ENCODE data around the gene NRXN2. TPM values are rescaled to one million over a fixed set of nuclear protein-coding genes. Genes with fewer than 3 reads are reported as not detected.

Gene NRXN2
- polyA plus RNA-seq, 3 donors = 0.07 TPM; not detected in 2

DNA sequence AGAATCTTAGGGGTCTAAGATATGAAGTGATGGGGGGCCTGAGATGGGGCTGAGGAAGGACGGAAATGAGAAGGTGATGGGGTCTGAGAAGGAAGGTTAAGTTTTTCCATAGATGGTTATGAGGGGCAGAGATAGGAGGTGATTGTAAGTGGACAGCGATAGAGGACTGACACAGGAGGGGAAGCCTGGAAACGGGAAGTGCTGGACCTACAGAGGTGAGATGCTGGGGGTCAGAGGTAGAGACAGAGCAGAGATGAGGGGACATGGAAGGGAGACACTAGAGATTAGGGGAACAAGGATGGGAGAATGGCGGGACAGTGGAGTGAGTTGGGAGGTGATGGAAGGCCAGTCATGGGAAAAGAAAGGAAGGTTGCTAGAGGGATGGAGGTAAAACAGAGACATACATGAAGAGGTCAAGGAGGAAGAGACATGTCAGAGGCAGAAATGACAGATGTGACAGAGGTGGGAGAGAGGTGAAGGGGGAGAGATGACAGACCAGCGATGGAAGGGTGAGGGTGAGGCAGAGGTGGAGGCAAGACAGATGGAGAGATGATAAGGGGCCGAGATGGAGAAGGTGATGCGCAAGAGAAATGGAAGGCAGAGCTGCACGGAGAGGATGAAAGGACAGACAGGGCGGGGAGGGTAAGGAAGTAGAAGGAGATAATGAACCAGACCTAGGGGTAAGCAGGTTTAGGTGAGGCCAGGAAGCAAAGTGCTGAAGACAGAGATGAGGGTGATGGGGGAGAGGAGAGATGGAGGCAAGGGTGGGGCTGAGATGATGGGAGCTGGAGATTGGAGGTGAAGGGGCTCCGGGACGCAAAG is 81.2 kb downstream of the NRXN2 start:
- no peaks in the 10 kb centered on the region for H3K36me3 ChIP-seq (replicated peaks in 1 of 2; ENCODE audit: control insufficient read depth in 1 of 2, insufficient read depth in 2 of 2, low read length in 2 of 2)
- H3K4me2 ChIP-seq (replicated peaks; ENCODE audit: extremely low read depth, low read length, poor library complexity, severe bottlenecking) = no peak overlapping the region
- 52% methylated on average over 11 of the region's 11 CpGs for WGBS (ENCODE audit: insufficient coverage)
- no peak overlapping the region for H3K27ac ChIP-seq (ENCODE audit: low read depth in 1 of 2, low read length in 2 of 2)
- peaks cover 3 to 5% of the 10 kb centered on the region in 2 donors for H3K4me1 ChIP-seq (ENCODE audit: control insufficient read depth in 1 of 2, insufficient read depth in 2 of 2, low read length in 2 of 2)
- H3K36me3 Mint-ChIP-seq = peaks cover 0 to 2% of the 10 kb centered on the region in 2 donors
- H3K4me3 Mint-ChIP-seq = no peak overlapping the region
- H3K4me3 ChIP-seq (replicated peaks in 1 of 3; ENCODE audit: low read depth in 2 of 3, low read length in 3 of 3) = no peak overlapping the region
- H2AFZ ChIP-seq (ENCODE audit: insufficient read depth, low read depth, low read length, poor library complexity, severe bottlenecking) = no peak overlapping the region
- peaks cover 28 to 41% (median 33%) of the 10 kb centered on the region in 3 donors for H3K27me3 Mint-ChIP-seq (ENCODE audit: low read depth in 3 of 3)
- intact Hi-C loops (cut with micrococcal nuclease) = no loop called here
- H3K9me3 Mint-ChIP-seq = peaks cover 0 to 3% (median 0%) of the 10 kb centered on the region in 7 donors
- H4K20me1 ChIP-seq (ENCODE audit: insufficient read depth, low read length) = no peaks in the 10 kb centered on the region
- H3K79me2 ChIP-seq (ENCODE audit: insufficient read depth, low read length) = no peaks in the 10 kb centered on the region
- peaks cover 26 to 46% of the 10 kb centered on the region in 2 donors for H3K27me3 ChIP-seq (ENCODE audit: control insufficient read depth in 2 of 2, insufficient read depth in 2 of 2, low read length in 2 of 2)
- peaks cover 10% of the 10 kb centered on the region for H3K4me1 Mint-ChIP-seq
- TF ChIP-seq, protein P1, sequence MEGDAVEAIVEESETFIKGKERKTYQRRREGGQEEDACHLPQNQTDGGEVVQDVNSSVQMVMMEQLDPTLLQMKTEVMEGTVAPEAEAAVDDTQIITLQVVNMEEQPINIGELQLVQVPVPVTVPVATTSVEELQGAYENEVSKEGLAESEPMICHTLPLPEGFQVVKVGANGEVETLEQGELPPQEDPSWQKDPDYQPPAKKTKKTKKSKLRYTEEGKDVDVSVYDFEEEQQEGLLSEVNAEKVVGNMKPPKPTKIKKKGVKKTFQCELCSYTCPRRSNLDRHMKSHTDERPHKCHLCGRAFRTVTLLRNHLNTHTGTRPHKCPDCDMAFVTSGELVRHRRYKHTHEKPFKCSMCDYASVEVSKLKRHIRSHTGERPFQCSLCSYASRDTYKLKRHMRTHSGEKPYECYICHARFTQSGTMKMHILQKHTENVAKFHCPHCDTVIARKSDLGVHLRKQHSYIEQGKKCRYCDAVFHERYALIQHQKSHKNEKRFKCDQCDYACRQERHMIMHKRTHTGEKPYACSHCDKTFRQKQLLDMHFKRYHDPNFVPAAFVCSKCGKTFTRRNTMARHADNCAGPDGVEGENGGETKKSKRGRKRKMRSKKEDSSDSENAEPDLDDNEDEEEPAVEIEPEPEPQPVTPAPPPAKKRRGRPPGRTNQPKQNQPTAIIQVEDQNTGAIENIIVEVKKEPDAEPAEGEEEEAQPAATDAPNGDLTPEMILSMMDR (IDR thresholded peaks at IDR 0.05) = no peak
- no peak overlapping the region for H3K9ac ChIP-seq (ENCODE audit: insufficient read depth, low read length, poor library complexity, severe bottlenecking)
- no peak for DNase-seq
- no peak overlapping the region for H3K27ac Mint-ChIP-seq
- peaks cover 0 to 15% of the 10 kb centered on the region in 2 donors for H3K9me3 ChIP-seq (replicated peaks in 1 of 2; ENCODE audit: control insufficient read depth in 1 of 2, insufficient read depth in 1 of 2, low read length in 2 of 2)

DNA sequence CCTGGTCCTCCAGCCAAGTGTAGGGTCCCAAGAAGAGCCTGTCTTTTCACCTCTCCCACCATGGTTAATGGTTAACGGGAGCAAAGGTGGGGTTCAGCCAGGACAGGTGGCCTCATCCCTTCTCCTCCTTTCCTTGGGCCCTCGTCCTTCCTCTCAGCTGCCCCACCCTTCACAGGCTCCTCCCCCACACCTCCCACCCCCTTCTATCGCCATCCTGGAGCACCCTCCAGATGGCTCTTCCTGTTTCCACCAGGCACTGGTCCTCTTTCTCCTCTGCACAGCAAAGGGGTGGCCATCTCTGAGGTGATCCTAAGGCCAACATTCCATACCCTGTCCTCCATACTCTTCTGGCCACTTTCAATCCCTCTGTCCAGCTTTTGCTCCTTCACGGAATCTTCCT is 83.1 kb downstream of the NRXN2 start:
- peaks cover 15 to 26% (median 22%) of the 10 kb centered on the region in 3 donors for H3K27me3 Mint-ChIP-seq (ENCODE audit: low read depth in 3 of 3)
- H3K4me1 Mint-ChIP-seq = peaks cover 8% of the 10 kb centered on the region

More for the DNA sequence above, 83.1 kb downstream of the NRXN2 start:
- TF ChIP-seq, protein P1 (IDR thresholded peaks at IDR 0.05) = no peak
- Histone ChIP-seq H4K20me1 (ENCODE audit: insufficient read depth, low read length) (no peaks in the 10 kb centered on the region), H3K4me2 (replicated peaks; ENCODE audit: extremely low read depth, low read length, poor library complexity, severe bottlenecking) (no peak overlapping the region), H3K27me3 (ENCODE audit: control insufficient read depth in 2 of 2, insufficient read depth in 2 of 2, low read length in 2 of 2) (peaks cover 26 to 39% of the 10 kb centered on the region in 2 donors), H3K4me1 (ENCODE audit: control insufficient read depth in 1 of 2, insufficient read depth in 2 of 2, low read length in 2 of 2) (peaks cover 3 to 5% of the 10 kb centered on the region in 2 donors), H3K27ac (ENCODE audit: low read depth in 1 of 2, low read length in 2 of 2) (no peak overlapping the region), H2AFZ (ENCODE audit: insufficient read depth, low read depth, low read length, poor library complexity, severe bottlenecking) (no peak overlapping the region), H3K79me2 (ENCODE audit: insufficient read depth, low read length) (no peaks in the 10 kb centered on the region), H3K36me3 (replicated peaks in 1 of 2; ENCODE audit: control insufficient read depth in 1 of 2, insufficient read depth in 2 of 2, low read length in 2 of 2) (no peaks in the 10 kb centered on the region), H3K9me3 (replicated peaks in 1 of 2; ENCODE audit: control insufficient read depth in 1 of 2, insufficient read depth in 1 of 2, low read length in 2 of 2) (peaks cover 0 to 15% of the 10 kb centered on the region in 2 donors), H3K4me3 (replicated peaks in 1 of 3; ENCODE audit: low read depth in 2 of 3, low read length in 3 of 3) (no peak overlapping the region), H3K9ac (ENCODE audit: insufficient read depth, low read length, poor library complexity, severe bottlenecking) (no peak overlapping the region)
- Mint-ChIP-seq H3K27ac (no peak overlapping the region), H3K4me3 (no peak overlapping the region), H3K9me3 (peaks cover 0 to 3% (median 0%) of the 10 kb centered on the region in 7 donors), H3K36me3 (no peaks in the 10 kb centered on the region)
- WGBS (ENCODE audit: insufficient coverage) = 67% methylated on average over 4 of the region's 4 CpGs
- intact Hi-C loops (cut with micrococcal nuclease) = no loop called here
- DNase-seq = no peak
